Measurements from ENCODE around the gene PLG.
"Not testable (repeated sequence)": the region's sequence is repeated elsewhere in the genome, so short reads cannot be mapped to it uniquely, and the experiment has no call there.

The PLG gene

GRCh38 chr6:160701918-160702680, at the start of gene PLG:
Gene PLG (plus strand): TSS chr6:160702244. CDS start chr6:160702305, 61 bp downstream.
- DNase-seq (ENCODE audit: low read depth), result not testable (repeated sequence)

GRCh38 chr6:160659562-160659961, 42.5 kb upstream of the PLG start:
- DNase-seq (ENCODE audit: low read depth), result no peak

- DNase-seq (ENCODE audit: low read depth), result no peak
Measured at GRCh38 chr6:160661216-160661615, 40.8 kb upstream of the PLG start.

GRCh38 chr6:160662429-160662828, 39.6 kb upstream of the PLG start:
- DNase-seq (ENCODE audit: low read depth), result no peak

- no peak for DNase-seq (ENCODE audit: low read depth)
Measured at GRCh38 chr6:160662842-160663241, 39.2 kb upstream of the PLG start.

GRCh38 chr6:160664198-160664597, 37.8 kb upstream of the PLG start, which contains the start of gene LPA:
Gene LPA (minus strand): TSS chr6:160664275. CDS start chr6:160664214, 61 bp downstream.
- not testable (repeated sequence) for DNase-seq (ENCODE audit: low read depth)

GRCh38 chr6:160667639-160668481, 34.2 kb upstream of the PLG start:
- no peak for DNase-seq (ENCODE audit: low read depth)

- DNase-seq (ENCODE audit: low read depth), result no peak
Measured at GRCh38 chr6:160668589-160668988, 33.5 kb upstream of the PLG start.

GRCh38 chr6:160676418-160676817, 25.6 kb upstream of the PLG start:
- not testable (repeated sequence) for DNase-seq (ENCODE audit: low read depth)

GRCh38 chr6:160678230-160678629, 23.8 kb upstream of the PLG start:
- no peak for DNase-seq (ENCODE audit: low read depth)

- DNase-seq (ENCODE audit: low read depth), result no peak
Measured at GRCh38 chr6:160678744-160679401, 23.2 kb upstream of the PLG start.

- DNase-seq (ENCODE audit: low read depth), result no peak
Measured at GRCh38 chr6:160679402-160679769, 22.7 kb upstream of the PLG start.

GRCh38 chr6:160685101-160685761, 16.8 kb upstream of the PLG start:
- not testable (repeated sequence) for DNase-seq (ENCODE audit: low read depth)

- no peak for DNase-seq (ENCODE audit: low read depth)
Measured at GRCh38 chr6:160685762-160686450, 16.1 kb upstream of the PLG start.

GRCh38 chr6:160690458-160690857, 11.6 kb upstream of the PLG start:
- no peak for DNase-seq (ENCODE audit: low read depth)

GRCh38 chr6:160691617-160692016, 10.4 kb upstream of the PLG start:
- no peak for DNase-seq (ENCODE audit: low read depth)

GRCh38 chr6:160692369-160692959, 9.6 kb upstream of the PLG start:
- DNase-seq (ENCODE audit: low read depth), result no peak

GRCh38 chr6:160695025-160695424, 7.0 kb upstream of the PLG start:
- not testable (repeated sequence) for DNase-seq (ENCODE audit: low read depth)

GRCh38 chr6:160695622-160696021, 6.4 kb upstream of the PLG start:
- DNase-seq (ENCODE audit: low read depth), result not testable (repeated sequence)

- DNase-seq (ENCODE audit: low read depth), result not testable (repeated sequence)
Measured at GRCh38 chr6:160696884-160697283, 5.2 kb upstream of the PLG start.

- no peak for DNase-seq (ENCODE audit: low read depth)
Measured at GRCh38 chr6:160697826-160698225, 4.2 kb upstream of the PLG start.
